Central memory CD8-positive, alpha-beta T cell (primary cell): Measurements from ENCODE around the gene THADA.

ENCODE experiments used
- ATAC-seq: fragments of 150-1000 bp; cut with Tn5 transposase; replicated peaks from 2 replicates; pipeline ENCODE4 v1.10.0; 2022; ENCODE audit warnings: mild to moderate bottlenecking, moderate FRiP score, moderate number of reproducible peaks; ENCODE audit not compliant: poor library complexity, severe bottlenecking; ENCODE audit errors: extremely low read depth
- DNase-seq, 2 donors: peaks; one replicate each; pipeline ENCODE4 v3.0.0; 2021; ENCODE audit warnings: low spot score in 2 of 2
- H3K27ac Mint-ChIP-seq: one replicate; pipeline ENCODE4 v1.8.0; 2022; ENCODE audit warnings: low read depth, mild to moderate bottlenecking, moderate library complexity, mixed read lengths
- H3K27me3 Mint-ChIP-seq: one replicate; pipeline ENCODE4 v1.8.0; 2022; ENCODE audit warnings: mixed read lengths
- H3K36me3 Mint-ChIP-seq: one replicate; pipeline ENCODE4 v1.8.0; 2022; ENCODE audit warnings: mild to moderate bottlenecking, moderate library complexity, mixed read lengths; ENCODE audit not compliant: insufficient read depth
- H3K4me1 Mint-ChIP-seq: one replicate; pipeline ENCODE4 v1.8.0; 2022; ENCODE audit warnings: mixed read lengths
- H3K4me3 Mint-ChIP-seq: one replicate; pipeline ENCODE4 v1.8.0; 2022; ENCODE audit warnings: mild to moderate bottlenecking, moderate library complexity, mixed read lengths
- H3K9me3 Mint-ChIP-seq: one replicate; pipeline ENCODE4 v1.8.0; 2022; ENCODE audit warnings: mixed read lengths

THADA gene

DNA sequence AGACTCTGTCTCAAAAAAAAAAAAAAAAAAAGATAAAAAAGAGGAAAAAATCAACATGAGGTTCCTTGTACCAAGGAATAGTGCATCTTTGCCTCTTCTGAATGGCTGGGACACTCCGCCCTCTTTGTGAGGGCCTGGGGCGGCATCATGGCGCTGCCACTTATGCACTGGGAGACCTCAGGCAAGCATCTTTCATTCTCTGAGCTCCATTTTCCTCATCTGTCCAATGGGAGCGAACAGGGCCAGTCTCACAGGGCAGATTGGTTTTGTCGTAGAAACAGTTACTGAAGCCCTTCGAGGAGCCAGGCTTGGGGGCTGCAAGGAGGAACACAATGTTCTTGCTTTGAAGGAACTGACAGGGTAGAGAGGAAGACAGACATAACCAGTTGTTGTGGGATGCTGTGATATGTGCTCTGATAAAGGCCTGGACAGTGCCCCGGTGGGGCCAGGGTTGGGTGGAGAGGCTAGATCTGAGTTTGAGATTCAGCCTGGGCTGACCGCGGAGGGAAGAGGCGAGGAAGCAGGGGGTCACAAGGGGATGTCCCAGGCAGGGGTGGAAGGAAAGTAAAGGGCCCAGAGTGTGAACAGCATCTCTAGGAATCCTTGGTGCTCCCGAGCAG is 383.5 kb downstream of the THADA start:
- Mint-ChIP-seq H3K4me1 (peaks cover 30% of the 10 kb centered on the region), H3K27me3 (no peaks in the 10 kb centered on the region), H3K9me3 (no peaks in the 10 kb centered on the region), H3K36me3 (peaks cover 3% of the 10 kb centered on the region), H3K4me3 (no peak overlapping the region), H3K27ac (peak overlapping the region; percentile 78)
- DNase-seq (no peak), ATAC-seq (no peak)

GRCh38 chr2:43210467-43211303 is 385.2 kb downstream of the THADA start:
- Mint-ChIP-seq H3K36me3 (peaks cover 3% of the 10 kb centered on the region), H3K9me3 (no peaks in the 10 kb centered on the region), H3K4me3 (peak overlapping the region; percentile 8), H3K4me1 (peaks cover 29% of the 10 kb centered on the region), H3K27me3 (no peaks in the 10 kb centered on the region), H3K27ac (peak overlapping the region; percentile 61)
- DNase-seq (no peak), ATAC-seq (peak; percentile 40)

- H3K27me3 Mint-ChIP-seq = no peaks in the 10 kb centered on the region
- no peak for DNase-seq
- H3K4me3 Mint-ChIP-seq = no peak overlapping the region
- H3K27ac Mint-ChIP-seq = peak overlapping the region; percentile 16
- peaks cover 3% of the 10 kb centered on the region for H3K36me3 Mint-ChIP-seq
- H3K9me3 Mint-ChIP-seq = no peaks in the 10 kb centered on the region
- peaks cover 29% of the 10 kb centered on the region for H3K4me1 Mint-ChIP-seq
- ATAC-seq = no peak
Measured at GRCh38 chr2:43210125-43210466, 385.7 kb downstream of the THADA start.

GRCh38 chr2:43209204-43209717 is 386.6 kb downstream of the THADA start:
- Mint-ChIP-seq H3K9me3 (no peaks in the 10 kb centered on the region), H3K27ac (no peak overlapping the region), H3K4me1 (peaks cover 29% of the 10 kb centered on the region), H3K36me3 (peaks cover 3% of the 10 kb centered on the region), H3K27me3 (no peaks in the 10 kb centered on the region), H3K4me3 (no peak overlapping the region)
- ATAC-seq (no peak), DNase-seq (no peak)

GRCh38 chr2:43207553-43208300 is 388.1 kb downstream of the THADA start:
- ATAC-seq (no peak), DNase-seq (no peak)
- Mint-ChIP-seq H3K4me3 (no peak overlapping the region), H3K4me1 (peaks cover 24% of the 10 kb centered on the region), H3K27ac (no peak overlapping the region), H3K9me3 (no peaks in the 10 kb centered on the region), H3K36me3 (peaks cover 3% of the 10 kb centered on the region), H3K27me3 (no peaks in the 10 kb centered on the region)

- Mint-ChIP-seq H3K4me3 (no peak overlapping the region), H3K9me3 (no peaks in the 10 kb centered on the region), H3K36me3 (peaks cover 3% of the 10 kb centered on the region), H3K4me1 (peaks cover 23% of the 10 kb centered on the region), H3K27me3 (no peaks in the 10 kb centered on the region), H3K27ac (no peak overlapping the region)
- ATAC-seq (no peak), DNase-seq (no peak)
Measured at GRCh38 chr2:43206602-43207001, 389.2 kb downstream of the THADA start.

DNA sequence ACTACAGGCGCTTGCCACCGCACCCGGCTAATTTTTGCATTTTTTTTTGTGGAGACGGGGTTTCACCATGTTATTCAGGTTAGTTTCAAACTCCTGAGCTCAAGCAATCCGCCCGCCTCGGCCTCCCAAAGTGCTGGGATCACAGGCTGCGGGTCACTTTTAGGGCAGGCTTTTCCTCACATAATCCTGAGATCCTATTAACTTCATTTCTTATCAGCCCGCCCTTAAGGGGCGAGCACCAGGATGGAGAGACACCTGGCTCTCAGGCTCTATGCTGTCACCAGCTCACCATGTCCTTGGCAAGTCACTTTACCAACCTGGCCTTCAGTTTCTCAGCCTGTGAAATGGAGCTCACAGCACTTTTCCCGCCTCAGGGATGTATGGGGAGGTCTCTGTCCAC is 392.5 kb downstream of the THADA start:
- Mint-ChIP-seq H3K4me1 (peaks cover 6% of the 10 kb centered on the region), H3K9me3 (no peaks in the 10 kb centered on the region)

GRCh38 chr2:43202289-43202688 is 393.5 kb downstream of the THADA start:
- ATAC-seq (no peak), DNase-seq (no peak)
- no peak overlapping the region for H3K27ac Mint-ChIP-seq
- no peaks in the 10 kb centered on the region for H3K36me3 Mint-ChIP-seq
- H3K4me3 Mint-ChIP-seq = no peak overlapping the region
- H3K27me3 Mint-ChIP-seq = no peaks in the 10 kb centered on the region
- peaks cover 10% of the 10 kb centered on the region for H3K4me1 Mint-ChIP-seq
- no peaks in the 10 kb centered on the region for H3K9me3 Mint-ChIP-seq

More for the DNA sequence above, 392.5 kb downstream of the THADA start:
- no peaks in the 10 kb centered on the region for H3K27me3 Mint-ChIP-seq
- H3K36me3 Mint-ChIP-seq = no peaks in the 10 kb centered on the region
- ATAC-seq = no peak
- H3K4me3 Mint-ChIP-seq = no peak overlapping the region
- no peak for DNase-seq
- no peak overlapping the region for H3K27ac Mint-ChIP-seq

GRCh38 chr2:43201497-43201896 is 394.3 kb downstream of the THADA start:
- H3K27ac Mint-ChIP-seq = no peak overlapping the region
- no peak overlapping the region for H3K4me3 Mint-ChIP-seq
- DNase-seq = no peak
- no peaks in the 10 kb centered on the region for H3K9me3 Mint-ChIP-seq
- peaks cover 18% of the 10 kb centered on the region for H3K4me1 Mint-ChIP-seq
- no peaks in the 10 kb centered on the region for H3K27me3 Mint-ChIP-seq
- peaks cover 3% of the 10 kb centered on the region for H3K36me3 Mint-ChIP-seq
- ATAC-seq = no peak

GRCh38 chr2:43201016-43201415 is 394.8 kb downstream of the THADA start:
- ATAC-seq (no peak), DNase-seq (no peak)
- Mint-ChIP-seq H3K36me3 (peaks cover 3% of the 10 kb centered on the region), H3K4me3 (no peak overlapping the region), H3K9me3 (no peaks in the 10 kb centered on the region), H3K27ac (no peak overlapping the region), H3K4me1 (peaks cover 21% of the 10 kb centered on the region), H3K27me3 (no peaks in the 10 kb centered on the region)

GRCh38 chr2:43199492-43200488 is 396.0 kb downstream of the THADA start:
- Mint-ChIP-seq H3K9me3 (no peaks in the 10 kb centered on the region), H3K27me3 (no peaks in the 10 kb centered on the region), H3K4me3 (no peak overlapping the region), H3K36me3 (peaks cover 4% of the 10 kb centered on the region), H3K27ac (no peak overlapping the region), H3K4me1 (peaks cover 31% of the 10 kb centered on the region)
- no peak for ATAC-seq
- no peak for DNase-seq

DNA sequence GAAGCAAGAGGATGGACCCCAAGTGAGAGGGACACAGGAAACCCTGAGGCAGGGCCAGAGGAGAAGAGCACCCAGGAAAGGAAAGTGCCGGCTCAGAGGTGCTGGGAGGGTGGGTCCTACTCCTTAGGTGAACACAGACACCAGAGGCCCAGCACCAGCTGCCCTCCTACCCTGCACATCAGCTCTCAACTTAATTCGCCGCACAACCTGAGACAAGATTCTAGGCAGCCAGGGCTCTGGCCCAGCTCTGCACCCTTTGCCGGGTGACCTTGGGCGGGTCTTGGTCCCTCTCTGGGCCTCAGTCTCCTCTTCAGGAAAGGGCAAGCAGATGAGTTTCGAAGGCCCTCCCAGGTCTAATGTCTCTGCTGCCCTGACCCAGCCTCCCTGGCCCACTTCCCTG is 397.6 kb downstream of the THADA start:
- H3K27ac Mint-ChIP-seq = peak overlapping the region; percentile 86
- ATAC-seq (no peak), DNase-seq (no peak)
- H3K4me3 Mint-ChIP-seq = no peak overlapping the region
- H3K9me3 Mint-ChIP-seq = no peaks in the 10 kb centered on the region
- H3K4me1 Mint-ChIP-seq = peaks cover 46% of the 10 kb centered on the region
- no peaks in the 10 kb centered on the region for H3K27me3 Mint-ChIP-seq
- peaks cover 8% of the 10 kb centered on the region for H3K36me3 Mint-ChIP-seq
